ENCODE results near the gene ICA1. TPM values are rescaled to one million over a fixed set of nuclear protein-coding genes. Genes with fewer than 3 reads are reported as not detected.

The ICA1 gene
- total RNA-seq, 2 donors from 2014 or later = 71.2 to 115 TPM

DNA sequence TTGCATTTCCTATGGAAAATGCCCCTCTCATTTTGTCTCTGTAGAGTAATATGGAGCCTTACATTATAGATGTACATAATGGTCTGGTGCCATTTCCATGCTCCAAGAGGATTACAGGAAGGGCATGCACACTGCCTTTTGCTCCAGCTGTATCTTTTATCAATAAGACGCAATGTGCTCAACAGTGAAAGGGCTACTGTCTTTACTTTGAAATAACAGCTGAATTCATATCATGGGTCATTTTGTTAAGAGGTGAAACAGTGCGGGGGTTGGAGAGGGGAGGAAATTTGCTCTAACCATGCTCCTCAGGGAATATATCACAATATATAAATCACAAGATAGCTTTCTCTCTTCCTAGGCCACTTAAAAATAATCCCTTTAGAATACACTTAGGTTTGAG is 77.7 kb downstream of the ICA1 start:
- H3K27ac ChIP-seq = no peak overlapping the region
- intact Hi-C loops (cut with DNase I) = no loop called here
- H3K4me1 ChIP-seq = no peaks in the 10 kb centered on the region
- H3K9me3 ChIP-seq = no peaks in the 10 kb centered on the region
- no peaks in the 10 kb centered on the region for H3K27me3 ChIP-seq
- 83 to 96% methylated on average over 2 of the region's 2 CpGs for WGBS, 2 donors
- no peak for ATAC-seq
- TF ChIP-seq CTCF (IDR thresholded peaks at IDR 0.05) = no peak
- no peak for TF ChIP-seq POLR2A (IDR thresholded peaks at IDR 0.05)
- no peak overlapping the region for H3K4me3 ChIP-seq
- no peaks in the 10 kb centered on the region for H3K36me3 ChIP-seq (replicated peaks in 1 of 2; ENCODE audit: insufficient read depth in 1 of 2, low read depth in 2 of 2)
- no peak for DNase-seq

GRCh38 chr7:8179486-8179885 is 82.5 kb downstream of the ICA1 start:
- H3K4me1 ChIP-seq = peaks cover 3% of the 10 kb centered on the region
- TF ChIP-seq CTCF (IDR thresholded peaks at IDR 0.05) (no peak), POLR2A (IDR thresholded peaks at IDR 0.05) (no peak)
- no peaks in the 10 kb centered on the region for H3K9me3 ChIP-seq
- intact Hi-C loops (cut with DNase I) = no loop called here
- H3K27me3 ChIP-seq = no peaks in the 10 kb centered on the region
- no peak overlapping the region for H3K27ac ChIP-seq
- no peak for DNase-seq
- 85 to 94% methylated on average over 7 of the region's 7 CpGs for WGBS, 2 donors
- ATAC-seq = no peak
- H3K4me3 ChIP-seq = no peak overlapping the region
- H3K36me3 ChIP-seq (replicated peaks in 1 of 2; ENCODE audit: insufficient read depth in 1 of 2, low read depth in 2 of 2) = no peaks in the 10 kb centered on the region

DNA sequence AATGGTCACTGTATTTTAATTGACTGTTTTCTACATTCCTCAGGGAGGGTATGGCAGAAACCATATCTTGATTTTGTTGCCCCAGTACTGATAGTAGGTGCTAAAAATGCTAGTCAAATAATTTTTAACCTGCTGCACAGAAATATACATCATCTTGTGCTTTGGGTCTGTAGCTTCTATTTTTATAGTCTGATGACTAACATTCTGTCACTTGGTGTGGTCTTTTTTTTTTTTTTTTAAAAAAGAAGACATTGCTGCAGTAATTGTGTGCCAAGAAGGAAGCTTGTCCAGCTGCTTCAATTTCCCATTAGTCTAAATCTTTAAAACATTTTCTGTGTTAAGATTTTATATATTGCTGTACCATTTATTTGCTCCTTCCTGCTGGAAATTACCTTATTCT is 83.6 kb downstream of the ICA1 start:
- TF ChIP-seq CTCF (IDR thresholded peaks at IDR 0.05) (no peak), POLR2A (IDR thresholded peaks at IDR 0.05) (no peak)
- DNase-seq = no peak
- intact Hi-C loops (cut with DNase I) = no loop called here
- Histone ChIP-seq H3K36me3 (replicated peaks in 1 of 2; ENCODE audit: insufficient read depth in 1 of 2, low read depth in 2 of 2) (peaks cover 0 to 2% of the 10 kb centered on the region in 2 donors), H3K27me3 (no peaks in the 10 kb centered on the region), H3K4me3 (no peak overlapping the region), H3K27ac (no peak overlapping the region), H3K9me3 (no peaks in the 10 kb centered on the region), H3K4me1 (peaks cover 3% of the 10 kb centered on the region)
- no peak for ATAC-seq

DNA sequence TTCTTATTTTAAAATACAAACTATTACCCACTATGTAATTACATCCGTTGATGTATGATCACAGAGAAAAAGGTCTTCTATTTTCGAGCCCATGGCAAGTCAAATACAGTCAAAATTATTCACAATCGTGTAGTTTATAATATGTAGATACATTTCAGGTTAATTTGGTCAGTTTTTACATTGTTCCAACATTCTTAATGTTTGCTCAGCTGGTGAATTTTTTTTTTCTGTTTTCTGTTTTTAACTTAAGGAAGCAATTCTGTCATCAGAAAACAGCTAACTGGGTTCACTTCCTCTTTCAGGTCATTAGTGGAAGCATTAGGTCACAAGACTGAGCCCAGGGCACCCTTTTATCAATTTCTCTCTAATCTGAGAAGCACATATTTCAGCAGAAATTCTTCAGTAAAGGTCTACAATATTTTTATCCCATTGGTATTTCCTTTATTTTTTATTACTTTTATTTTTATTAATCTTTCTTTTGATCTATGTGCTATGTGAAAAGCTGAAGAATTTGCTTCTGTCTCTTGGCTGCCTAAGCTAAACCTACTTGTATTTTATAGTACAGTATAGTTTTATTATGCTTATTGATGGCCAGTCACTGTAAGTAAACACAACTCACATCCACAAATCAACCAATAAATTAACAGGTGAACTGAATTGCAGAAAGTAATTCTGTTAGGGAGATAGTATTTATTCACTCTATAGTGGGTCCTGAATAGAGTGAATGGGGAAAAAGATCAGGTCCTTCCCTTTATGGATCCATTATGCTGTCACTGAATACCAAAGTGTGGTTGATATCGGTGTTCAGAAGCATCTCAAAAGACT is 84.6 kb downstream of the ICA1 start:
- ATAC-seq = no peak
- WGBS, 2 donors = 79 to 82% methylated on average over 4 of the region's 4 CpGs

More for the DNA sequence above, 84.6 kb downstream of the ICA1 start:
- Histone ChIP-seq H3K36me3 (replicated peaks in 1 of 2; ENCODE audit: insufficient read depth in 1 of 2, low read depth in 2 of 2) (peaks cover 0 to 2% of the 10 kb centered on the region in 2 donors), H3K4me3 (no peak overlapping the region), H3K9me3 (no peaks in the 10 kb centered on the region), H3K27me3 (no peaks in the 10 kb centered on the region), H3K27ac (peak overlapping the region in 1 of 4 donors; percentile 25), H3K4me1 (peaks cover 3% of the 10 kb centered on the region)
- intact Hi-C loops (cut with DNase I) = no loop called here
- DNase-seq = peak in 1 of 4 donors; percentile 6
- TF ChIP-seq CTCF (IDR thresholded peaks at IDR 0.05) (no peak), POLR2A (IDR thresholded peaks at IDR 0.05) (no peak)

All from body of pancreas (tissue), 4 donors.